ENCODE results near the gene PRDM11.

GRCh38 chr11:45150301-45150700 lies 3.9 kb downstream of the PRDM11 start:
- TF ChIP-seq EZH2 (IDR thresholded peaks at IDR 0.05; ENCODE audit: borderline replicate concordance, low read depth, low read length, poor library complexity, severe bottlenecking) = no peak
- TF ChIP-seq CTCF (conservative IDR thresholded peaks at IDR 0.05; ENCODE audit: low read depth, low read length) = no peak

All from A673 (cell line).